ENCODE measurements around the gene OMD.

DNA sequence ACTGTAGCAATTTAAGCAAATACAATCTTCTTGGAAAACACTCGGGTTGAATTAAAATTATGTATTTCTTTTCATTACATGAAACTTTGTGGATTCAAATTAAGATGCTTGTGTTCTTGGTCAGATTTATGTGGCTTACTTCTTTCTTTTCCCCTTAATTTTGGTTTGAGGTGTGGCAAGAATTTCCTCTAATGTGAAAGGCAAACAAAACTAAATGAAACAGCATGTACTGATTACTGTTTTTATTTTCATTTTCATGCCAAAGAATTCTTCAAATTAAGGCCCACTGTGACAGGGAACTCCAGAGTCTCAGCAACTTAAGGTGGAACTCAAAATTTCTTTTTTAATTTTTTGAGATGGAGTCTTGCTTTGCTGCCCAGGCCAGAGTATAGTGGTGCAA lies at the start of gene OMD:
- TF ChIP-seq, protein P1, sequence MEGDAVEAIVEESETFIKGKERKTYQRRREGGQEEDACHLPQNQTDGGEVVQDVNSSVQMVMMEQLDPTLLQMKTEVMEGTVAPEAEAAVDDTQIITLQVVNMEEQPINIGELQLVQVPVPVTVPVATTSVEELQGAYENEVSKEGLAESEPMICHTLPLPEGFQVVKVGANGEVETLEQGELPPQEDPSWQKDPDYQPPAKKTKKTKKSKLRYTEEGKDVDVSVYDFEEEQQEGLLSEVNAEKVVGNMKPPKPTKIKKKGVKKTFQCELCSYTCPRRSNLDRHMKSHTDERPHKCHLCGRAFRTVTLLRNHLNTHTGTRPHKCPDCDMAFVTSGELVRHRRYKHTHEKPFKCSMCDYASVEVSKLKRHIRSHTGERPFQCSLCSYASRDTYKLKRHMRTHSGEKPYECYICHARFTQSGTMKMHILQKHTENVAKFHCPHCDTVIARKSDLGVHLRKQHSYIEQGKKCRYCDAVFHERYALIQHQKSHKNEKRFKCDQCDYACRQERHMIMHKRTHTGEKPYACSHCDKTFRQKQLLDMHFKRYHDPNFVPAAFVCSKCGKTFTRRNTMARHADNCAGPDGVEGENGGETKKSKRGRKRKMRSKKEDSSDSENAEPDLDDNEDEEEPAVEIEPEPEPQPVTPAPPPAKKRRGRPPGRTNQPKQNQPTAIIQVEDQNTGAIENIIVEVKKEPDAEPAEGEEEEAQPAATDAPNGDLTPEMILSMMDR (IDR thresholded peaks at IDR 0.05) = no peak
- TF ChIP-seq POLR2A (IDR thresholded peaks at IDR 0.05) = no peak

Measured in upper lobe of left lung (tissue), 4 donors.